Measurements from ENCODE around the gene VAV3.
"Not testable (repeated sequence)": the region's sequence is repeated elsewhere in the genome, so short reads cannot be mapped to it uniquely, and the experiment has no call there.

Gene VAV3

GRCh38 chr1:107702946-107703571 is 261.9 kb downstream of the VAV3 start:
- DNase-seq (ENCODE audit: low read depth in 1 of 2, low spot score in 1 of 2), result no peak
- Histone ChIP-seq H3K4me3 (replicated peaks; ENCODE audit: insufficient read depth, low read length) (no peak overlapping the region), H3K27ac (replicated peaks) (no peak overlapping the region), H3K27me3 (ENCODE audit: insufficient read depth, poor library complexity, severe bottlenecking) (no peaks in the 10 kb centered on the region)
- TF ChIP-seq CTCF (IDR thresholded peaks at IDR 0.05; ENCODE audit: insufficient read depth, low read length) (no peak), POLR2AphosphoS5 (IDR thresholded peaks at IDR 0.05; ENCODE audit: low read depth) (no peak), SPI1 (IDR thresholded peaks at IDR 0.05; ENCODE audit: borderline replicate concordance, low read depth) (no peak), GABPA (IDR thresholded peaks at IDR 0.05; ENCODE audit: low read depth) (no peak), REST (IDR thresholded peaks at IDR 0.05; ENCODE audit: insufficient replicate concordance, low read depth) (no peak)

- not testable (repeated sequence) for DNase-seq (ENCODE audit: low read depth in 1 of 2, low spot score in 1 of 2); H3K27ac ChIP-seq (replicated peaks); H3K4me3 ChIP-seq (replicated peaks; ENCODE audit: insufficient read depth, low read length); H3K27me3 ChIP-seq (ENCODE audit: insufficient read depth, poor library complexity, severe bottlenecking)
Observed at GRCh38 chr1:107700651-107701050, 264.3 kb downstream of the VAV3 start.

GRCh38 chr1:107698161-107698560 is 266.8 kb downstream of the VAV3 start:
- Histone ChIP-seq H3K27me3 (ENCODE audit: insufficient read depth, poor library complexity, severe bottlenecking) (no peaks in the 10 kb centered on the region), H3K27ac (replicated peaks) (no peak overlapping the region), H3K4me3 (replicated peaks; ENCODE audit: insufficient read depth, low read length) (no peak overlapping the region)
- TF ChIP-seq GABPA (IDR thresholded peaks at IDR 0.05; ENCODE audit: low read depth), result no peak
- no peak for TF ChIP-seq SPI1 (IDR thresholded peaks at IDR 0.05; ENCODE audit: borderline replicate concordance, low read depth)
- no peak for DNase-seq (ENCODE audit: low read depth in 1 of 2, low spot score in 1 of 2)

GRCh38 chr1:107695341-107695740 is 269.6 kb downstream of the VAV3 start:
- H3K27ac ChIP-seq (replicated peaks), result no peak overlapping the region
- no peaks in the 10 kb centered on the region for H3K27me3 ChIP-seq (ENCODE audit: insufficient read depth, poor library complexity, severe bottlenecking)
- DNase-seq (ENCODE audit: low read depth in 1 of 2, low spot score in 1 of 2), result no peak
- TF ChIP-seq CTCF (IDR thresholded peaks at IDR 0.05; ENCODE audit: insufficient read depth, low read length) (no peak), POLR2AphosphoS5 (IDR thresholded peaks at IDR 0.05; ENCODE audit: low read depth) (no peak), REST (IDR thresholded peaks at IDR 0.05; ENCODE audit: insufficient replicate concordance, low read depth) (no peak), SPI1 (IDR thresholded peaks at IDR 0.05; ENCODE audit: borderline replicate concordance, low read depth) (no peak), GABPA (IDR thresholded peaks at IDR 0.05; ENCODE audit: low read depth) (no peak)
- H3K4me3 ChIP-seq (replicated peaks; ENCODE audit: insufficient read depth, low read length), result no peak overlapping the region
